Activated T-cell treated with anti-CD3 and anti-CD28 coated beads for 24 hours (primary cell): ENCODE data around the gene YTHDC2.

ENCODE experiments used
- DNase-seq: peaks from one replicate; pipeline ENCODE4 v3.0.0-alpha.2; 2020; ENCODE audit warnings: low read depth

Gene YTHDC2

GRCh38 chr5:113606298-113607134, 93.0 kb downstream of the YTHDC2 start:
- peak; percentile 23 for DNase-seq

- DNase-seq = no peak
These were observed 93.9 kb downstream of the YTHDC2 start for GRCh38 chr5:113607361-113607760.

- no peak for DNase-seq
These were observed 94.7 kb downstream of the YTHDC2 start for GRCh38 chr5:113608113-113608596.

- no peak for DNase-seq
These were observed 98.6 kb downstream of the YTHDC2 start for GRCh38 chr5:113612060-113612496.

- DNase-seq = no peak
These were observed 100.7 kb downstream of the YTHDC2 start for GRCh38 chr5:113614191-113614590.

GRCh38 chr5:113615708-113616107, 102.2 kb downstream of the YTHDC2 start:
- DNase-seq = no peak

GRCh38 chr5:113617191-113617796, 103.8 kb downstream of the YTHDC2 start:
- no peak for DNase-seq

GRCh38 chr5:113632996-113633395, 119.5 kb downstream of the YTHDC2 start:
- no peak for DNase-seq

GRCh38 chr5:113634957-113635356, 121.5 kb downstream of the YTHDC2 start:
- no peak for DNase-seq

GRCh38 chr5:113641715-113642114, 128.2 kb downstream of the YTHDC2 start:
- DNase-seq = no peak
